Activated T-helper 2 cell treated with anti-CD3 and anti-CD28 coated beads, Interferon-gamma antibody, Interleukin-2, Interleukin-4, amounts not matched to agents 10 μg/mL and 5 μg/mL and 100 μg/mL, durations not matched to agents 14 hours and 24 hours and 36 hours (primary cell): Measurements from ENCODE around the gene PDE8B. TPM values are rescaled to one million over a fixed set of nuclear protein-coding genes. Genes with fewer than 3 reads are reported as not detected.

ENCODE experiments used
- DNase-seq: peaks from one replicate; pipeline ENCODE4 v3.0.0; 2021; ENCODE audit warnings: low spot score
- H3K27ac Mint-ChIP-seq: one replicate; pipeline ENCODE4 v1.8.0; 2021; ENCODE audit warnings: mixed read lengths
- H3K27me3 Mint-ChIP-seq: one replicate; pipeline ENCODE4 v1.8.0; 2021; ENCODE audit warnings: low read depth, mixed read lengths
- H3K36me3 Mint-ChIP-seq: one replicate; pipeline ENCODE4 v1.8.0; 2021; ENCODE audit warnings: low read depth, mixed read lengths
- H3K4me1 Mint-ChIP-seq: one replicate; pipeline ENCODE4 v1.8.0; 2021; ENCODE audit warnings: low read depth, mixed read lengths
- H3K4me3 Mint-ChIP-seq: one replicate; pipeline ENCODE4 v1.8.0; 2021; ENCODE audit warnings: low read depth, mild to moderate bottlenecking, moderate library complexity, mixed read lengths
- H3K9me3 Mint-ChIP-seq: one replicate; pipeline ENCODE4 v1.8.0; 2021; ENCODE audit warnings: mixed read lengths
- intact Hi-C: fragments of 100-400 bp; cut with micrococcal nuclease; formaldehyde crosslinking; loops from one replicate; pipeline ENCODE4 v1.15.1; 2023
- total RNA-seq: library from RNA; stranded (reverse); gene quantifications from 2 replicates; pipeline ENCODE4 v1.2.3, GENCODE V29; 2022

PDE8B gene
- total RNA-seq, 1 donor from 2014 or later: 0.05 TPM

DNA sequence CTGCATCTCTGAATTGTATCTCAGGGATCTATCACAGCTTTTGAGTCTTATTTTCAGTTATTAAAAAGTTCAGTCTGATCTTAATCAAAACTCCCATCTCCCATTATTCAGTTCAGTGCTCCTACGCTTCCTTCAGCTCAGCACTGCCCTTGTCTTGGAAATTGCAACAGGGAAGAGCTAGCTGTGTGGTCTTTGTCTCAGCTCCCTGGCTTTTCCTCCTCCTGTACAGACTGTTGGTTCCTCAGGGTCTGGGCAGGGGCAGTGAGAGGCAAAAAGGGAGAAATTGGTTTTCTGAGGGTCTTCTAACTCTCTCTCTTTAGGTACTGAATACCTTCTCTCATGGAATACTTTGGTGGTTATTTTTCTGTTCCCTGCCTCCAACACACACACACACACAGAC, 48.2 kb downstream of the PDE8B start:
- peaks cover 16% of the 10 kb centered on the region for H3K27me3 Mint-ChIP-seq

DNA sequence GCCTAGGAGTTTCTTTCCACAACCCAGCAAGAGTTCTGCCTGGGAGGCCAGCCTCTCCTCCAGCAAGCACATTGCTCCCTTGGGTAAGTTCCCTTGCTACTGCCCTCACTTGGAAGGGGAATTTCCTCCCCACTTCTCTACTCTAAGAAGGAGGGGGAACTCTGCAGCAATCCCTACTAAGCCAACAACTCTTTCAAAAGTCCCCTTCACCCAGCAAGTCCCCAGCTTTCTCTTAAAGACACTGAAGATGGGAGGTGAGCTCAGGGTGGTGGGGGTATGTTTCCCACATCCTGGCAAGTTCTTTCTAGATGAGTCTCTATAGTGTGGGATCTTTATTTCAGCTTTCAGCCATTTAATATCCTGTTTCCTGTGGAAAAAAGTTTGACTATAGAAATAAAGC, 49.0 kb downstream of the PDE8B start:
- Mint-ChIP-seq H3K9me3 (no peaks in the 10 kb centered on the region), H3K4me1 (peaks cover 11% of the 10 kb centered on the region), H3K4me3 (no peak overlapping the region), H3K27ac (no peak overlapping the region), H3K27me3 (peaks cover 13% of the 10 kb centered on the region), H3K36me3 (no peaks in the 10 kb centered on the region)
- DNase-seq: no peak
- intact Hi-C loops: loop anchor here (1.0 kb wide), 1 partner anchor 122 kb away; no protein-coding TSS in a partner anchor

More for the DNA sequence above, 48.2 kb downstream of the PDE8B start:
- no peaks in the 10 kb centered on the region for H3K9me3 Mint-ChIP-seq
- H3K4me3 Mint-ChIP-seq: no peak overlapping the region
- DNase-seq: no peak
- peaks cover 11% of the 10 kb centered on the region for H3K4me1 Mint-ChIP-seq
- no peak overlapping the region for H3K27ac Mint-ChIP-seq
- no peaks in the 10 kb centered on the region for H3K36me3 Mint-ChIP-seq
- intact Hi-C loops: loop anchor here (1.0 kb wide), 1 partner anchor 123 kb away; no protein-coding TSS in a partner anchor

DNA sequence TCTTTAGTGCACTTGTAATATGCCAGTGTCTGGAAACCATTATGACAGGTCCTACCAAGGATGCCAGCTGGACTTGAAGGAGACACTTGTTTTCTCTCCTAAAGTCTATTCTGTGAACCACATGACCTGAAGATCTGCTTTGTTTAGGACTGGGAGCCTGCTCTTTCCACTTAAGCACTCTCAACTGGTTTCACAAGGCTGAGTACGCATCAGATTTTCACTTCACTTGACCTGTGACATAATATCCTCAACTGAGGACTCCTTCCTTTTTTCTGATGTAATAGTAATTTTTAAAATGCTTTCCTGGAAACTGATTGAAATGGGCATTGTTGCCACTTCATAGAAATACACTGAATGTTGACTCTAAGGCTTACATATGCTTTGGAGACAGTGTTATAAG, 52.2 kb downstream of the PDE8B start:
- intact Hi-C loops: no loop called here
- H3K36me3 Mint-ChIP-seq: no peaks in the 10 kb centered on the region
- no peak for DNase-seq
- peaks cover under 1% of the 10 kb centered on the region for H3K27me3 Mint-ChIP-seq
- no peaks in the 10 kb centered on the region for H3K9me3 Mint-ChIP-seq
- H3K4me1 Mint-ChIP-seq: peaks cover 11% of the 10 kb centered on the region
- H3K4me3 Mint-ChIP-seq: no peak overlapping the region
- H3K27ac Mint-ChIP-seq: no peak overlapping the region

DNA sequence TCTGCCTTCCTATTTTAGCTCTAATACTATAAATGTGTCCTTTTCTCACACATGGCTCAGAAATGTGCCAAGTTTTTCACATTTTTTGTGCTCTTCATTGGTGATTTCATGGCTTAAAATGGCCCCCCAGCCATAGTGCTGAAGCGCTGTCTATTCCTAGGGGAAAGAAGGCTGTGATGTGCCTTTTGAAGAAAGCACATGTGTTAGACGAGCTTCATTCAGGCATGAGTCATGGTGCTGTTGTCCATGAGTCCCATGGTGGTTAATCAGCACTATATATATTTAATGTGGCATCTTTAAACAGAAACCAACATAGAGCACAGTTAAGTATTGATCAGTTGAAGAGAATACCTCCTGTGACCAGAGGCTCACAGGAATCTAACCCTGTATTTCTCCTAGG, 55.8 kb downstream of the PDE8B start:
- no peak overlapping the region for H3K27ac Mint-ChIP-seq
- H3K27me3 Mint-ChIP-seq: peaks cover 11% of the 10 kb centered on the region
- intact Hi-C loops: no loop called here
- H3K36me3 Mint-ChIP-seq: no peaks in the 10 kb centered on the region
- no peak overlapping the region for H3K4me3 Mint-ChIP-seq
- DNase-seq: no peak
- peaks cover 3% of the 10 kb centered on the region for H3K4me1 Mint-ChIP-seq
- peaks cover 4% of the 10 kb centered on the region for H3K9me3 Mint-ChIP-seq

DNA sequence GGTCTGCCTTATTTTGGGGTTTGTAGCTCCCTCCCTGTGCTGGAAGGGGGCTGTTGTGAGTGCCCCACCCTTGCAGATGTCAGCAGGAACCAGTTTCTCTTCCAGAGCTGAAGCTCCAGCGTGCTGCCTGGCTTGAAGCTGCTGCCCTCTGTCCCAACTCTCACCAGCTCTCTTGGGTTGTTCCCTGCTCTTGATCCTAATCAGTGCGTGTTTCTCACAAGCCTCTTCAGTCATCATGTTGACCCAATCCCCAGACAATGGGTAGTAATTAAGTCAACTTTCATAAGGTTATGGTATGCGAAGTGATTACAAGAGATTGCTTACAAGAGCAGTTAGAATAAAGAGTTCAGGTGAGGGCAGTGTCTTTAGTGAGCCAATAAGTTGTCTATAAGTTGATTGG, 57.0 kb downstream of the PDE8B start:
- Mint-ChIP-seq H3K27me3 (peaks cover 15% of the 10 kb centered on the region), H3K4me3 (no peak overlapping the region), H3K27ac (no peak overlapping the region), H3K9me3 (peaks cover 4% of the 10 kb centered on the region), H3K36me3 (no peaks in the 10 kb centered on the region), H3K4me1 (peaks cover 3% of the 10 kb centered on the region)
- no peak for DNase-seq
- intact Hi-C loops: no loop called here

DNA sequence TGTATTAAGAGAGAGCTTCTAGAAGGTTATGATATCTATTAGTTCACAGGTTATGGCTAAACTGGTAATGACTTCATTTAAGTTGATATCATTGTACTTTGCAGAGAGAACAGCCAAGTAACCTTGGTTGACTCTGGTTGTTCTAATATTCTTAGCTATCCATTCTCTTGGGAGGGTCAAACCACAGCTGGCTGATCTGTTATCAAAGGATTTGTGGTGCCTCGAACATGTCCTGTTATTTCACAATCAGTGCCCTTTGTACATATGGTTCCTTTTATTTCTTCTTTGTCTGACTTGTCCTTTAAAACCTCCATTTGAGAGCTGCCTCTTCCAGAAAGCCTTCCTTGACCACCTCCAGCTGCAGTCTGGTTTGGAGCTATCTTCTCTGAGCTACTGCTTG, 61.7 kb downstream of the PDE8B start:
- H3K4me3 Mint-ChIP-seq: no peak overlapping the region
- peaks cover 16% of the 10 kb centered on the region for H3K27me3 Mint-ChIP-seq
- peaks cover 4% of the 10 kb centered on the region for H3K9me3 Mint-ChIP-seq
- H3K36me3 Mint-ChIP-seq: no peaks in the 10 kb centered on the region
- intact Hi-C loops: no loop called here
- H3K4me1 Mint-ChIP-seq: peaks cover 2% of the 10 kb centered on the region
- no peak for DNase-seq
- no peak overlapping the region for H3K27ac Mint-ChIP-seq

DNA sequence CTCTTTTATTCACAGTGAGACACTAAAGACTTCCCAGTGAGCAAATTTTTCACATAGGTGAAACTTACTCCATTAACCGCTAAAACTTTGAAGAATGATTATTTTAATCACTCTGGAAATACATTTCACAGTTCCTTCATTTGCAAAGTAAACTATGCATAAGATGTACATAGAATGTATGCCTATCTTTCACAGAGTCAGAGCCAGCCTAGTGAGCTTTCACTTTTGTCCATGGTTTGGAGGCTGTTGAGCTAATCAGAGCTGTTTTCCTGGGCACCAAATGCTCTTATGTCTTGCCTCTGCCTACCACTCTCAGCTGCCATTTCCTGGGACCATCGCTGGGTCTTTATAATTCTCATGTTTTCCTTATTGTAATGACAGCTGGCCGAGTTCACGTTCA, 67.3 kb downstream of the PDE8B start:
- Mint-ChIP-seq H3K27ac (no peak overlapping the region), H3K9me3 (no peaks in the 10 kb centered on the region), H3K4me3 (no peak overlapping the region), H3K27me3 (no peaks in the 10 kb centered on the region), H3K4me1 (peaks cover 9% of the 10 kb centered on the region), H3K36me3 (no peaks in the 10 kb centered on the region)
- intact Hi-C loops: no loop called here
- DNase-seq: no peak

- Mint-ChIP-seq H3K27me3 (peaks cover 12% of the 10 kb centered on the region), H3K27ac (no peak overlapping the region), H3K4me3 (no peak overlapping the region), H3K4me1 (peaks cover 9% of the 10 kb centered on the region), H3K36me3 (no peaks in the 10 kb centered on the region), H3K9me3 (no peaks in the 10 kb centered on the region)
- DNase-seq: no peak
- intact Hi-C loops: no loop called here
Measured at GRCh38 chr5:77280036-77280435, 69.6 kb downstream of the PDE8B start.

DNA sequence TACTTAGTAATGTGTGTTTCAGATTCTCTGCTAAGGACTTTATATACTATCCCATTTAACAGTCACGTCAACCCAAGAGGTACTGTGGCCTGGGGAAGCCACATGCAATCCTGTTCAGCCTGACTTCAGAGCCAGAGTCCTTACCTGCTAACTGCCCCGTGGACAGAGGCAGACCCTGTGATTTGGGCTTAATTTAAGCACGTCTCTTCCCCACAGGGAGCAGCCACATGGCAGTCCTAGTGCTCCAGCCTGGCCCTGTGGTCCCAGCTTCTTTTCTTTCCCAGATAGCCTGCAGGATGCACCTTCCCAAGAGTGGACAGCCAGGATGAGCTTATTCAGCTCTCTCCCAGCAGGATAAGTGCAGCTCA, 71.5 kb downstream of the PDE8B start:
- Mint-ChIP-seq H3K36me3 (no peaks in the 10 kb centered on the region), H3K27me3 (peaks cover 26% of the 10 kb centered on the region), H3K9me3 (no peaks in the 10 kb centered on the region), H3K4me1 (peaks cover 7% of the 10 kb centered on the region), H3K27ac (no peak overlapping the region), H3K4me3 (no peak overlapping the region)
- intact Hi-C loops: no loop called here
- no peak for DNase-seq

GRCh38 chr5:77282337-77283027, 72.0 kb downstream of the PDE8B start:
- Mint-ChIP-seq H3K27me3 (peaks cover 29% of the 10 kb centered on the region), H3K36me3 (no peaks in the 10 kb centered on the region), H3K27ac (no peak overlapping the region), H3K4me3 (no peak overlapping the region), H3K4me1 (peaks cover 5% of the 10 kb centered on the region), H3K9me3 (no peaks in the 10 kb centered on the region)
- intact Hi-C loops: no loop called here
- DNase-seq: no peak

DNA sequence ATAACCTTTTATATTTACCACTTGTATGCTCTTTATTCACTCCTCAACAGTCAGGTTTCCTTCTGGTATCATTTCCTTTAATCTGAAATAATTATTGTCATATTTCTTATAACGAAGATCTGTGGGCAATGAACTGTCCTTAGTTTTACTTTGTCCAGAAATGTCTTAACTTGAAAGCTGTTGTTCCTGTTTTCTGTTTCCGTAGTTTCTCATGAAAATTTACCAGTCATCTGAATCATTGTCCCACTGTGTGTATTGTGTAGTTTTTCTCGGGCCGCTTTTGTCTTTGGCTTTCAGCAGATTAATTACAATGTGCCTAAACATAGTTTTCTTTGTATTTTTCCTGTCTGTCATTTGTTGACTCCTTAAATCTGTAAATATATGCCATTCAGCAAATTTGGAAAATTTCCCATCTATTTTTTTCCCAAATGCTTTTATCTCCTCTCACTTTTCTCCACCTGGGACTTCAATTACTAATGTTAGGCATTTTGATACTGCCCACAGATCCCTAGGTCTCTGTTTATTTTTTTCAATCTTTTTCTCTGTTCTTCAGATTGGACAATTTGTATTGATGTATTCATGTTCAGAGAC, 74.9 kb downstream of the PDE8B start:
- Mint-ChIP-seq H3K9me3 (no peaks in the 10 kb centered on the region), H3K27ac (no peak overlapping the region), H3K4me3 (no peak overlapping the region), H3K4me1 (no peaks in the 10 kb centered on the region), H3K27me3 (peaks cover 34% of the 10 kb centered on the region), H3K36me3 (no peaks in the 10 kb centered on the region)
- no peak for DNase-seq
- intact Hi-C loops: no loop called here

DNA sequence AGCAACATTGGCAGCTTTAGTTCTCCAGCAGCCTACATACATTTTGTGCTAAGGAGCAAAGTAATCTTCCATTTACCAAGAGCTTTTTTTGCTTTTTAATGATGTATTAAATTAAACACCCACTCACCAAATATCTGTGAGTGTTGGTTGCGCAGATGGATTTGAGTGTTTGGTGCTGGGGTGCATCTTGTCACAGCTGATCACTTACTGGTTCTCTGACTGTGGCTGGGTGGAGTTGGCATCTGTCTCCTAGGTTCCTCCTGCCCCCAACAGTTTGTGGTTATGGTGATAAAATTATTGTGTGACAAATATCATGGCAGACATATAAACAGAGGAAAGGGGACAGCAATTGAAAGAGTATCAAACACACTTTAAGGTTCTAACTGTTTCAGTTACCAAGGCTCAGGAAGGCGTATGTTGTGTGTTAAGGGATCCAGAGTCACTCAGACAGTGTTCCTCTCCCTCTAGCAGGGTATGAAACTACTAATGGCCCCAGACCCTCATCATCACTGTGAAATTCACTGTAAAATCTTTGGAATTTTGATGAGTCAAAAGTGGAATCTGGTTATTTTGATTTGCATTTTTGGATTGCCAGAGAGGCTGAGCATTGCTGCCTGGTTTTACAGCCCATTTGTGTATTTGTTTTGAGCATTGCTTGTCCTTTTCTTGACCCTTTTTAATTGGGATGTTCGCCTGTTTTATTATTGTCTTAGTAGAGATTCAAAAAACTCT, 81.7 kb downstream of the PDE8B start:
- Mint-ChIP-seq H3K4me1 (no peaks in the 10 kb centered on the region), H3K27ac (no peak overlapping the region), H3K27me3 (peaks cover 44% of the 10 kb centered on the region), H3K9me3 (no peaks in the 10 kb centered on the region), H3K4me3 (no peak overlapping the region), H3K36me3 (no peaks in the 10 kb centered on the region)
- intact Hi-C loops: no loop called here
- no peak for DNase-seq

GRCh38 chr5:77294185-77294584, 83.7 kb downstream of the PDE8B start:
- no peak overlapping the region for H3K4me3 Mint-ChIP-seq
- H3K27me3 Mint-ChIP-seq: peaks cover 42% of the 10 kb centered on the region
- DNase-seq: no peak
- H3K4me1 Mint-ChIP-seq: peaks cover 6% of the 10 kb centered on the region
- no peaks in the 10 kb centered on the region for H3K36me3 Mint-ChIP-seq
- H3K27ac Mint-ChIP-seq: no peak overlapping the region
- no peaks in the 10 kb centered on the region for H3K9me3 Mint-ChIP-seq
- intact Hi-C loops: no loop called here
